Measurements from ENCODE around the gene ZIC1.

GRCh38 chr3:147447224-147447623, 38.1 kb downstream of the ZIC1 start:
- no peak for TF ChIP-seq CTCF (IDR thresholded peaks at IDR 0.05)
- no peak for TF ChIP-seq POLR2A (IDR thresholded peaks at IDR 0.05; ENCODE audit: low read depth)
- TF ChIP-seq POLR2AphosphoS5 (IDR thresholded peaks at IDR 0.05) = no peak
